ENCODE results near the gene NRP1.

- TF ChIP-seq FOSL1 (IDR thresholded peaks at IDR 0.05; ENCODE audit: insufficient read depth, low read depth, low read length), result no peak
- TF ChIP-seq POLR2A (IDR thresholded peaks at IDR 0.05; ENCODE audit: control extremely low read depth in 1 of 2, low read depth in 2 of 2, low read length in 2 of 2), result no peak
- TF ChIP-seq, protein P1, sequence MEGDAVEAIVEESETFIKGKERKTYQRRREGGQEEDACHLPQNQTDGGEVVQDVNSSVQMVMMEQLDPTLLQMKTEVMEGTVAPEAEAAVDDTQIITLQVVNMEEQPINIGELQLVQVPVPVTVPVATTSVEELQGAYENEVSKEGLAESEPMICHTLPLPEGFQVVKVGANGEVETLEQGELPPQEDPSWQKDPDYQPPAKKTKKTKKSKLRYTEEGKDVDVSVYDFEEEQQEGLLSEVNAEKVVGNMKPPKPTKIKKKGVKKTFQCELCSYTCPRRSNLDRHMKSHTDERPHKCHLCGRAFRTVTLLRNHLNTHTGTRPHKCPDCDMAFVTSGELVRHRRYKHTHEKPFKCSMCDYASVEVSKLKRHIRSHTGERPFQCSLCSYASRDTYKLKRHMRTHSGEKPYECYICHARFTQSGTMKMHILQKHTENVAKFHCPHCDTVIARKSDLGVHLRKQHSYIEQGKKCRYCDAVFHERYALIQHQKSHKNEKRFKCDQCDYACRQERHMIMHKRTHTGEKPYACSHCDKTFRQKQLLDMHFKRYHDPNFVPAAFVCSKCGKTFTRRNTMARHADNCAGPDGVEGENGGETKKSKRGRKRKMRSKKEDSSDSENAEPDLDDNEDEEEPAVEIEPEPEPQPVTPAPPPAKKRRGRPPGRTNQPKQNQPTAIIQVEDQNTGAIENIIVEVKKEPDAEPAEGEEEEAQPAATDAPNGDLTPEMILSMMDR (IDR thresholded peaks at IDR 0.05; ENCODE audit: control extremely low read depth in 1 of 3, insufficient read depth in 1 of 3, low read depth in 1 of 3, low read length in 3 of 3), result no peak
- TF ChIP-seq TBP (IDR thresholded peaks at IDR 0.05; ENCODE audit: low read depth, low read length), result no peak
- no peak for TF ChIP-seq ZNF274 (IDR thresholded peaks at IDR 0.05; ENCODE audit: borderline replicate concordance, extremely low read depth, low read length)
- no peak for TF ChIP-seq TAF1 (IDR thresholded peaks at IDR 0.05; ENCODE audit: low read depth, low read length)
- no peak for TF ChIP-seq CEBPB (IDR thresholded peaks at IDR 0.05; ENCODE audit: low read depth, low read length)
- no peak for TF ChIP-seq EP300 (IDR thresholded peaks at IDR 0.05; ENCODE audit: borderline replicate concordance in 1 of 2, low read depth in 2 of 2, low read length in 2 of 2)
- TF ChIP-seq SP4 (IDR thresholded peaks at IDR 0.05; ENCODE audit: low read length), result no peak
- no peak for TF ChIP-seq POLR2AphosphoS5 (IDR thresholded peaks at IDR 0.05; ENCODE audit: low read depth, low read length)
- no peak for TF ChIP-seq MAX (IDR thresholded peaks at IDR 0.05)
- TF ChIP-seq ATF2 (IDR thresholded peaks at IDR 0.05; ENCODE audit: low read length), result no peak
- no peak for TF ChIP-seq SP1 (IDR thresholded peaks at IDR 0.05; ENCODE audit: low read depth, low read length)
Measured at GRCh38 chr10:33249137-33249536, 85.3 kb downstream of the NRP1 start.
